HG03280 (cell line): Measurements from ENCODE around the gene RAB23.

Source experiments
- ATAC-seq: cut with Tn5 transposase; IDR thresholded peaks from one replicate; pipeline ENCODE4 v1.9.1; 2021; ENCODE audit warnings: mild to moderate bottlenecking, moderate library complexity; ENCODE audit not compliant: unreplicated experiment

The RAB23 gene

DNA sequence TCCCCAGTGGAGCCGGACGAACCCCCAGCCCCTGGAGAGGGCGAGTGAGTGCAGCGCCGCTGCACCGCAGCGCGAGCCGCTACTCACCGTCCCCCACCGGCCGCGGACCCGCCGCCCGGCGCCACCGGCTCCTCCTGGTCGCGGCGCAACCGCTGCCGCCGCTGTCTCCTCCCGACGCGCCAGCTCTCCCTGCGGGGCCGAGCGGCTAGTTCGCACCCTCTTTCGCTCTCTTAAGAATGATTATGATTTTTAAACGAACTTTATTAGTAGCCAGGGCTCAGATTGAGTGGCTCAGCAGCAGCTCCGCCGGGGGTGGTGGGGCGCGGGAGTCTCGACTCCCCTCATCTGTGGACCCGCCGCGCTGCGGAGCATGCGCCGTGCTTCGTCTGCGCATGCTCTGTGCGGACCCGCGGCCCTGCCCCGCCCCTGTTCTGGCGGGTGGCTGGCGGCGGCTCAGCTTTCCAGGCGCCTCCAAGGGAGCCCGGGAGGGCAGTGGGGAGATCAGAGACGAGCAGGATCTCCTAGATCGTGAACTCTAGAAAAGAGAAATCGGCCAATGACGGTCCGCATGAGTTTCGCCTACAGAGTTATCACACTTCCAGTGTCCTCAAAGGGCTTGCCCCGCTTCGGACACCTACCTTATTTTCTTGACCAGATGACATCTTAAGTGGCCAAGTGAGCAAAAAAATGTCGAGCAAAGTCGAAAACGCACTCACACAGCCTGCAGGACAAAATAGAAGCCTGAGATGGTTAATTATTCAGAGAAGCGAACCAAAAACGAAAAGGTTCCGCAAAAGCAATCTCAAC lies at the start of gene RAB23:
TSS of gene RAB23 (minus strand) at position 372 of the 807 bp plus-strand sequence. CDS start 11,927 bp downstream, outside the sequence.
- ATAC-seq, result peak; percentile 84

DNA sequence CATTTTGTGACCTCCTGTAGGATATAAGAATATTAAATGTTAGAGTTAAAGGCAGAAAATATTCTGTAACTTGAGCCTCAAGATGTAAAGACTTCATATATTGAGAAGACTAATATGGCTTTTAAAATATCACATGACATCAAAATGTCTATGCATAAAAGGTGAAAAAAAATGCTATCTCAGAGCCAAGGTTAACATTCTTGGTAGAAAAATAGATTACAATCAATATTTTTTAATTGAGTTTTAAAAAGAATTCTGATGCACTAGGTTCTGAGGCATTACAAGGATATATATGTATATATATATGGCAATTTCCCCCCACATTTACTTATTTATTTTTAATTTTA lies 46.2 kb upstream of the RAB23 start:
- ATAC-seq, result no peak

DNA sequence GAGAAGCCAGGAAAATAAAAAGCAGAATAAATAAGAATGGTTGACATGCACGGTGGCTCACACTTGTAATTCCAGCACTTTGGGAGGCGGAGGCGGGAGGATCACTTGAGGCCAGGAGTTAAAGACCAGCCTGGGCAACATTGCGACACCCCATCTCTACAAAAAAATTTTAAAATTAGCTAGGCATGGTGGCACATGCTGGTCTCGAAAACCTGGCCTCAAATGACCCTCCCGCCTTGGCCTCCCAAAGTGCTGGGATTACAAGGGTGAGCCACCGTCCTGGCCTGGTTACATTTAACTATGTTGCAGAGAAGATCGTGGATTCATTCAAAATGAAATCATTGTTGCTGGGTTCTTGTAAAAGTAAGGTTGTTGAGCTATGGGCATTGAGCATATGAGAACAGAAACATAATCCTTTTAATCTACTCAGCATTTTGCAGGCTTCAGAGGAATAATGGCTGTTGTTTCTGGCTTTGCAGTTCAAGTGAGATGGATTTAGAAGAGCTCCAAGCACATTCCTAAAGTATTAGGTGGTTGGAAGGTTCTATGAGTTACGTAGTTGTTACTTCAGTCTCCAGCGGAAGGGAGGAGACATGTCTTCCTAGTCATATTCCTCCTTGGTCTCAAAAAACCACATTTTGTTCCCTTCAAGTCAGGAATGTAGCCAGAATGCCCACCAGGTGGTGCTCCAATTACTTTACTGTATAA lies 45.6 kb upstream of the RAB23 start:
- no peak for ATAC-seq

DNA sequence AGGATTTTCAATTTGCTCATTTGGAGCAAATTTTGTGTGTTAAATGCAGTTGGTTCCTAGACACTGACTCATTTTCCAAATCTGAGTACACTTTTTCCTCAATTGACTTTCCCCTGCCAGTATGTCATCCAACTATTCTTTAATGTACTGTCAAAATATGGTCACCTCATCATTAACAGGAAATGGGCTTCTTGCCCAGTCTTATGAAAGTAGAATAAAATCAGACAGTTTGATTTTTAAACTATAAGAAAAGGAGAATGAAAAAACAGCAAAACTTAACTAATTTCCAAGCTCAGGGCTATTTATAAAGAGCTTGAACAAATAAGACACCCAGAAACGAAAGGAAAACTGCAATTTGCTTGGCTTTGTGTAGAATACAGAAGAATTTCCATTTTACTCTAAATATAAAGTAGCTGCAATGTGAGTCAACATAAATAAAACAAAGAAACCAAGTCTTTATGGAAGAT lies 43.7 kb upstream of the RAB23 start:
- ATAC-seq, result no peak

DNA sequence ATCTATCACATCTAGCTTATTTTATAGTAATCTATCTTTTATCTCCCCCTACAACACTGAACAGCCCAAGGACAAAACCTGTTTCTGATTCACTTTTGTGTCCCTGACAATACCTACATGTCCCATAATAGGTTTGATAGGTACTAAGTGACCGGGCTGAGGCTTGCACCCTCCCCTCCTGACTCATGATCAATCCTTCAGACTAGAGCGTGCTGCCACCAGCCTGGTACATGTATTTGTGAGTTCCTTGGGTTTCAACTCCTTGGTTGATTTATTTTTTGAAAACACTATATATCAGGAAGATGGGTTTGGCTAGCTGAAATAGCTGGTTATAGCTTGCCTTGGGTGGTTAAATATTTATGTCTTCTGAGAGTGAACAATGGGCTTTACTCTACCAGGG lies 41.6 kb upstream of the RAB23 start:
- ATAC-seq, result no peak

DNA sequence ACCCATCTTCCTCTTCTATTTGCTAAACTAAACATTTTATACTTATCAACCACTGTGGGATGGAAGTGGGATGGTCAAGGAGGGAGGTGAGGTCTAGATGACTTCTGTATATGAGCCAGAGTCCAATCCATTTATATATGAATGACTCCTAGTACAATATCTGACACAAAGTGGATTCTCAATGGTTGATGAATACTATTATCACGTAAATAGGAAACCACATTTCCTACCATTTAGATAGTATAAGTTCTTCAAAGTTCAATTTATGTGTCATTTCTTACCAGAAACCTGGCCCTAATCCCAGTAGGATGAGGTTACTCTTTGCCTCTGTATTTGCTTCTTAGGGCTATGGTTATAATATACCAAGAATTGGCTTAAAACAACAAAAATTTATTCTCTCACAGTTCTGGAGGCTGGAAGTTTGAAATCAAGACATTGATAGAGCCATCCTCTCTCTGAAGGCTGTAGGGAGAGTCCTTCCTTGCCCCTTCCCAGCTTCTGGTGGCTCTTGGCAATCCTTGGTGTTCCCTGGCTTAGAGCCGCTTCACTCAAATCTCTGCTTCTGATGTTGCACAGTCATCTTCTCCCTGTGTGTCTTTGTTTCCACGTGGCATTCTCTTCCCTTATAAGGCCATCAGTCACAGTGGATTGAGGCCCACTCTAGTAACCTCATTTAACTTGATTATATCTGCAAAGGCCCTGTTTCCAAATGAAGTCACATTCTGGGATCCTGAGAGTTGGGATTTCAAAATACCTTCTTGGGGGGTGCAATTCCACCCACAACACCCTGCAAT lies 41.0 kb upstream of the RAB23 start:
- ATAC-seq, result no peak

DNA sequence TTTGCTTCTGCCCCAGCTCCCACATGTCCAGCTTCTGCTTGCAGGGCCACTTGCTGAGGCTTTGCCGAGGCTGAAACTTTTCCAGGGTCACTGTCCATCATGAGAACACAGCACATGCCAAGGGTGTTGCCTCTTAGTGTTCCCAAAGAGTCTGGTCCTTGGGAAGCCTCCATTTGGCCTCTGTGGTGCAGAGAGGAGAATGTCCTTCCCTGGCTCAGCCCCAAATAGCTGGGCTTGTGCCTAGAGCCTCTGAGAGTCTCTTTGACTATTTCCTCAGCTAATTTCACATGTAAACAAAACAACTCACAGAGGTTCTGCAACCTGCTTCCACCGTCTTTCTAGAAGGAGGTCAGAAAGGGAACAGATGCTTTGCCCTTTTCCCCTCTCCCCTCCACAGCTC lies 40.4 kb upstream of the RAB23 start:
- ATAC-seq, result no peak

DNA sequence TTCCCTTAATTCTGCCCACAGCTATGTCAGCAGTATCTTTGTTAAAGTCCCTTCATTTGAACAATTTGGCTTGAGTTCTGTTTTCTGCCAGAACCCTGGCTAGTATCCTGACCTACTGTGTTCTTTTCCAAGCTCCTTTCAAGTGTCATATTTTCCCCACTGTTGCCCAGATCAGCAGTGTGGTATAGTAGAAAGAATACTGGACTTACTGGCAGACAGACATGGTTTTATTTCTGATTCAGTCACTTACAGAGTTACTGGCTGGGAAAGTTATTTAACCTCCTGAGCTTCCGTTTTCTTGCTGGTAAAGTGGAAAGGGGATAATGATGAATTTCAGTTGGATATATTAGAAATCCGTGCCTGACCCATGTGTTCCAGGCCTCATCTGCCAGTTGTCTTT lies 39.8 kb upstream of the RAB23 start:
- no peak for ATAC-seq

DNA sequence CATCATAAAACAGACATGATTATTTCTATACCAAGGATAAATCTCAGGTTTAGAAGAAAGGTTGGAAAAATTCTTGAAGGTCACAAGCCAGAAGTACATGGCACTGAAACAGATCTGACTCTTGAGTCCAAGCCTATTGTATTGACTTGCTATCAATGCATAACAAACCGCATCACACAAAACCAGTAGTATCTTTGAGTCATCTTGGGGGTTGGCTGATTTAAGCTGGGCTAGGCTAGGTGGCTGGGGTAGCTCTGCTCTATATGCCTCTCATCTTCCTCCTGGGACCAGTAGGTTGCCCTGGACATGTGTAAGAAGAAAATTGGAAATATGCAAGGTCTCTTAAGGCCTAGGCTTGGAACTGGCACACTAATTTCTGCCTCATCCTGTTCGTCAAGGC lies 37.0 kb upstream of the RAB23 start:
- no peak for ATAC-seq

DNA sequence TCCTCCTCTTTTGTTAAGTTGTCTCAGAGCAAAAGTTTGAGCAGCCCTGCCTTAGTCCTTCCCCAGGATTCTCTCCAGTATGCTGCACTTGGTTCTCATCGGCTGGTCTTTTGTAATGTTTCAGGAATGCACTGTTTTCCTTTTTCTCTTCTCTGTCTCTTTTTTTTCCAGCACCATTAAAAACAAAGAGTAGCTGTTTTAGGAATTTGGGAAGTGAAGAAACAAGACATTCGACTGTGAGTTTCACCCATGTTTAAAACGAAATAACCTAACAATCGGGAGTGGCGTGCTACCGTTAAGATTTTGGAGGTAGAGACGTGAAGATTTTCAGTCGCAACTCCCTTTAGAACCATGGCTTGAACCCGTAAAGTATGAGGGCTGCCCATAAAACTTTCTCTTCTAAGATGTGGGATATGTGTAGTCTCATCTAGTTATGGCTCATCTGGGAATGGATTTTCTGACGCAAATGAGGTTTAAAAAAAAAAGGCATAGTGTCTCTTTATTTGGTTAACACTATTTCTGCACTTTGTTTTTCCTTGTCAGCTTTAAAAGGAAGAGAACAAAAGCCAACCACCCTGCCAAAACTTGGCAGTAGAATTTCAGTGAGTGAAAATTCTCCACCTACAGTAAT lies 35.9 kb upstream of the RAB23 start:
- no peak for ATAC-seq

DNA sequence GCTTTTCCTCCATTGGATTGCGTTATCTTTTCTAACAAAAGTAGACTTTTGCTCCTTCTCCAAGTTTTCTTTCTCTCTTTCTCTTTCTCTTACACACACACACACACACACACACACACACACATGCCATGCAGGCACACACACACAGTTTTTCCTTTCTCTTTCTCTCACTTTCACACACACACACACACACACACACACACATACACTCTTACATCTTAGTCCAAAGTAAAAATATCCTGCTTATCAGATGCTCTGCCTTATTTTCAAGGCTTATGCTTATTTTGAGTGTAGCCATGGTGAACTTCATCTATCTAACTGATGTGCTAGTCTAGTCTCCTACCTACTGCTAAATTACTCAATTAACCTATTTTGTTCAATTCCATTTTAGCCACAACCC lies 34.4 kb upstream of the RAB23 start:
- no peak for ATAC-seq

DNA sequence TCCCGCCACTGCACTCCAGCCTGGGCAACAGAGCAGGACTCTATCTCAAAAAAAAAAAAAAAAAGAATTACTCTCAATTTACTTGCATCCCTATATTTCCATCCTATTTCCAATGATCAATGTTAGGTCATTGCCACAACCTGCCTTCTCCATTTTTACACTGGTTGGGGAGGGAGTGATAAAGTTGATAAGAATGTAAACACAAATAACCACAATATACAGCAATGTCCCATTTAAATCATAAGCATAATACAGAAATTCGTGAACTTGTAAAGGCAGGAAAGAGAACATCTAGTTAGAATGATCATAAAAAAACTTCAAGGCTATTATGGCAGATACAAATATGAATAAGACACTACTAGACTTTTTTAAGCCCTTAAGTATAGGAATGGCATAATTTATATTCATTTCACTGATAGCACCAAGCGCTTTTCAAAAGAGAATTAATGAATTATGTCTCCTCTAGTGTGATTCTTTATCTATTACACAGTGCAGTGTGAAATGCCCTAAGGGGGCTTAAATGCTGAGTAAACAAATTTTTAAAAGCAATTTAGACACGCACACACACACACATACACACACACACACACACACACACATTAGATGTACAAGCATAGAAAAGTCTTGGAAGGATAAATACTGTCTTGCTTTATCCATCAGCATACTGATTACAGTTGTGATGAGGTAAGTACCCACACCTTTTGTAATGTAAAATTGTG lies 33.5 kb upstream of the RAB23 start:
- ATAC-seq, result no peak

DNA sequence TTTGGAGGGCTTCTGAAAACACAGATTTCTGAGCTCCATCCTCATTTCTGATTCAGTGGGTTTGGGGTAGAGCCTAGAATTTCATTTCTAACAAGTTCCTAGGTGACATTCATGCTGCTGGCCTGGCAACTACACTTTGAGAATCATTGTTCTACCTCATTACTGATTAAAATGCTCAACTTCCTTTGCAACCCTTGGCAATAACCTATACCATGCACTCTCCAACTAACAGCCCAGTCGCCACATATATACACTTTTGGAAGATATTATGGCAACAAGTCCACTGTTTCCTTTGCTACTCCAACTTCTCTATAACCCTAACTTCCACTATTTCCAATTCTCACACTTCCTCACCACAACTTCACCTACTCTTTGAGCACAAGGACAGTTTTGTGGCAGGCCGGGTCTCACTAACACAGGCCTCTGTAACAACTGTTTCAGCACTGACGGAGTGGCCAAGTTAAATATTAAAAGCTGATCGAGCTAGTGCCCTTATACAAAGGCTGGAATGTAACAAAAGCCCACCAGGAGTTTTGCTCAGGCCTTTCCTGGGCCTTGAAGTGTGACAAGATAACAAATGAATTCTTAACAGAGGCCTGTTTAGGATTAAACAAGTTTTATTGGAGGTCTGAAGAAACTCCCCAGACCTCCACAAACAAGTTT lies 32.1 kb upstream of the RAB23 start:
- ATAC-seq, result no peak

DNA sequence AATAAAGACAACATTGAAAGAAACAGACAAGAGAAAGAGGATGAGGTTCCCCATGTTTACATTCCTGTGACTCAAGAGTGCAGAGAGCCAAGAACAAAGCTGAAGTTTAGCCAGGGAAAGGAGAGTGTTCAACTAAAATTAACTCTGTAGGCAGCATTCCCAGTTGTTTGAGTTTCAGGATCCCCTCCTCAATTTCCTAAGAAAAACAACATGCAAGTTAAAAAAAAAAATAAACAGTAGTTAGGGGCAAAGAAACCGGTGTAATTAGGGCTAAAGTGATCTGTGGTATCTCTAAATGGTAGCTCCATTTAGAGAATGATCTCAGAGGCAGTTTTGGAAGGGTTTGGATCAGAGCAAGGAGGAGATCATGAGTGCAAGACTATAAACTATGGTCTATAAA lies 30.9 kb upstream of the RAB23 start:
- ATAC-seq, result no peak

DNA sequence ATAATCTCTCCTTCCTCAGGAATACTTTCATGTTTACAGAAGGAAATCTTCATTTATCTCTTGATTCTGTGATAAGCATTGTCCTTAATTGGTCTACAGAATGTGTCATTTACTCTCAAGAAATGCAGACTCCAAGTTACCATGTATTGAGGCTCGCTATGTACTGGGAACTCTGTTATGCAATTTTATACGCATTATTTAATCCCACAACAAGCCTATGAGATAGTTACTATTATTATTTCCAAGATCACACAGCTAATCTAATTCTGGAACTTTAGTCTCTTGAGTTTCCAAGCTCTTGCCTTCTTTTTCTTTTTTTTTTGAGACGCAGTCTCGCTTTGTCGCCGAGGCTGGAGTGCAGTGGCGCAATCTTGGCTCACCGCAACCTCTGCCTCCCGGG lies 30.0 kb upstream of the RAB23 start:
- no peak for ATAC-seq

DNA sequence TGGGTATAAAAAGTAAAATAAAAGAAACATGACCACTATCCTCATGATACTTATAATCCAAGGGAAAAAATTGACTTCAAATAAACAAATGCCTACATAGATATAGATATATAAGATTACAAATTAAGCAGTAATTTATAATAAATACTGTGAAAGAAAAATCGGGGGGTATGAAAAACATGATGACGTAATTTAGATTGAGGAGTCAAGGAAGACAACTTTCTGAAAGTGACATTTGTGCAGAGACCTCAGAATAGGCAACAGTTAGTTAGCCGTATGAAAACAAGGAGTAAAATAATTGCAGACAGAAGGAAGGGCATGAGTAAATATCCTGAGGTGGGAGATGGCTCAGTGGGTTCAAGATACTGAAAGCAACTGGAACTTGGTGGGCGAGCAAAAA lies 28.2 kb upstream of the RAB23 start:
- no peak for ATAC-seq

DNA sequence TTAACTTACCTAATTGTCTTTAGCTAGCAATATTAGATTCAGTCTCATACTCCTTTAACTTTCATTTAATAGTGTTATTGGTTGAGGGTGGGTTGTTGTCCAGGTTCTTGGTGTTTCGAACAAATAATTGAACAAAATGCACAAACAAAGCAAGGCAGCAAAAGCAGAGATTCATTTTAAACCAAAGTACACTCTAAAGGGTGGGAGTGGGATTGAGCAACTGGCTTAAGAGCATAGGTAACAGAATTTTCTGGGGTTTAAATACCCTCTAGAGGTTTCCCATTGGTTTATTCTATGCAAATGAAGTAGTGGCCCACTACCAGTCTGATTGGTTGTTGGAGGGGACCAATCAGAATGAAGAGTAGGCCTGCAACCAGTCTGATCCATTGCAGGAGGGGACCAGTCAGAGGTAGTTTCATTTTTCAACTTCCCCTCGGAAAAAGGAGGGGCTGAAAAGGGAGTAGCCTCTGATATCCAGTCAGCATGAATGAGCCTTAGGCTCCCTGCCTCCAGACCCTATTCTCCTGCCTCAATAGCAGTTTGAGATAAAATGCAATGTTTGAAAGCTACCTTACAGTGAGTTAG lies 26.3 kb upstream of the RAB23 start:
- ATAC-seq, result no peak

DNA sequence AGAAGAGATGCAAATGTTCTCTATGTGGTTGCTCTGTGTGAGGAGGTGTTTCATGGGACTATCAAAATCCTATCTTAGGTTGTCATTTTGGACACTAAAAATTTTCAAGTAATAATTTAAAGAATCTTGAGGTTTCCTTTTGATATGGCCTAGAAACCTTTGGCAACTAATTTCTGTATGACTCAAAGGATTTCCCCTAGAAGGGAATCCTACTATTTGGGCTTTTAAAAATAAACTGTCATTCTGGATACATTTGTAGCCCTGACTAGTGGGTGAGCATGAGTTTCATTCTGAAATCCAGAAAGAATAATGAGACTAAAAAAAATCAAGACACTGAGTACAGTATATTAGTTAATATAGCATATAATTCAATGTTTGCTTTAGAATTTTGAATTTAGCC lies 25.5 kb upstream of the RAB23 start:
- ATAC-seq, result no peak

DNA sequence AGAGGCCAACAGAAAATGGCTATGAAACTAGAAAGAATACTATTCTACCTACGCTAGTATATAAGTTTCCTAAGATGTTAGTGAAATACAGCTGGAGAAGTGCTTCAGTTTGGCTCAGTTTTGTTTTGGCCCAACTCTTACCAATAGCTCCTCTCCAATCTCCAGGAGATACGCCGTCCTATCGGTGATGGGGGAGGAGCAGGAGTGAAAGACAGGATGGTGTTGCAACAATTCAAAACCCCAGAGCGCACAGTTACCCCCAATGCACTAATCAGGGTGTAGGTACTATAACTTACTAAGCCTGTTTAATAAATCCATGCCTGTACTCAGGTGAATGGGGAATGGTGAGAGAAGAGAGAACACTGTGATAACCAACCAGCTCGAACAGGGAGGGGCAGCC lies 24.2 kb upstream of the RAB23 start:
- no peak for ATAC-seq

DNA sequence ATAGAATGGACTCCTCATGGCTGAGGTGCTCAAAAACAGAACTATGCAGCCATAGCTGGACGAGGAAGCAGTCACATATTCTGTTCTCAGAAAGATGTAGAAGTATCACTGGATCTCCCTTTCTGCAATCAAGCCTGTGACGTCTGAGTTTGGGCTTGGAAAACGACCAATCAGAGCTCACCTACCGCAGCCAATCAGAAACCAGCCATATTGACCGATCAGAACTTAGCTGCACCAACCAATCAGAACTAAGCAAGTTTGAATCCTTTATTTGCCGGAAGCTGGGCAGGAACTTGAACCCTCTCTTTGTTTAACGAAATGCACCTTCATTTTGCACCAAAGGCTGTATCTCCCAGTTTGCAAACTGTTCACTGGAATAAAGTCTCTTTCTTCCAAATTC lies 21.8 kb upstream of the RAB23 start:
- no peak for ATAC-seq
